Peyer's patch (tissue), 4 donors: ENCODE data around the gene PHKB.

Experiments used
- POLR2A ChIP-seq, 2 donors: fragments of 450-650 bp; IDR thresholded peaks; one replicate each; pipeline ENCODE4 v1.5.1; 2017; ENCODE audit warnings: antibody characterized with exemption in 2 of 2, mild to moderate bottlenecking in 2 of 2, moderate library complexity in 2 of 2
- TF ChIP-seq, protein P1 (sequence below), 6 experiments: fragments of 450-650 bp in 4 of 6; fragments of 200-600 bp in 2 of 6; sonication (generic) in 1 of 6; IDR thresholded peaks; one replicate each; pipeline ENCODE4 v1.5.1; 2017 to 2019; ENCODE audit warnings: antibody characterized with exemption in 6 of 6, mild to moderate bottlenecking in 3 of 6, moderate library complexity in 1 of 6

DNA sequence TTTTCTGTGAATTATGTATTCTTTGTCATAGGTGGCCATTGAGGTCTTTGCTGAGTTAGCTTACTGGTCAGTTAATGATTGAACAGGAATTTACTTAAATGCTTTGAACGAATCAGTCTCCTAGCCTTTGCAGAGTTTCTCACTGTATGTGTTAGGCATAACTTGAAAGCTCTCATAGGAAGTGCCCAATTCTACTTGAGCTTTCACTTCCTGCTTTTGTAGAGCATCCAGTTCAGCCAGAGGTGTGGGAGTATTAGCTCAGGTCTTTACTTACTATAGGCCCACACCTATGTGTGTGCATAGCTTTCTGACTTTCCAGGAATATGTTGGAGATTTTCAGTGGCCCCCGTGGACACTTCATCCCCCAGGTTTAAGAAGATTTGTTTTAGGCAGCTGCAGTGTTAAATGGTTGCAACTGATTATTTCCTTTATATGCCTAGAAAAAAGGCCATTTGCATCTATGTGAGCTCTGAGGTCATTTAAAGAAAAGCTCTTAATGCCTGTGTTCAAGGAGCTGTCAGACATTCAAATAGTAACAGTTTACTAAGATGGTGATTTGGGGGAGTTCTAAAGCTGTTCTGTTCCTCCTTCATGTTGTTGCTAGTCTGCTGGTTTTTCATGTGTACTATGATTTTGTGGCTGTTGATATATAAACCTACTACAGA is 62.3 kb downstream of the PHKB start:
- TF ChIP-seq, protein P1, sequence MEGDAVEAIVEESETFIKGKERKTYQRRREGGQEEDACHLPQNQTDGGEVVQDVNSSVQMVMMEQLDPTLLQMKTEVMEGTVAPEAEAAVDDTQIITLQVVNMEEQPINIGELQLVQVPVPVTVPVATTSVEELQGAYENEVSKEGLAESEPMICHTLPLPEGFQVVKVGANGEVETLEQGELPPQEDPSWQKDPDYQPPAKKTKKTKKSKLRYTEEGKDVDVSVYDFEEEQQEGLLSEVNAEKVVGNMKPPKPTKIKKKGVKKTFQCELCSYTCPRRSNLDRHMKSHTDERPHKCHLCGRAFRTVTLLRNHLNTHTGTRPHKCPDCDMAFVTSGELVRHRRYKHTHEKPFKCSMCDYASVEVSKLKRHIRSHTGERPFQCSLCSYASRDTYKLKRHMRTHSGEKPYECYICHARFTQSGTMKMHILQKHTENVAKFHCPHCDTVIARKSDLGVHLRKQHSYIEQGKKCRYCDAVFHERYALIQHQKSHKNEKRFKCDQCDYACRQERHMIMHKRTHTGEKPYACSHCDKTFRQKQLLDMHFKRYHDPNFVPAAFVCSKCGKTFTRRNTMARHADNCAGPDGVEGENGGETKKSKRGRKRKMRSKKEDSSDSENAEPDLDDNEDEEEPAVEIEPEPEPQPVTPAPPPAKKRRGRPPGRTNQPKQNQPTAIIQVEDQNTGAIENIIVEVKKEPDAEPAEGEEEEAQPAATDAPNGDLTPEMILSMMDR (IDR thresholded peaks at IDR 0.05), result no peak
- TF ChIP-seq POLR2A (IDR thresholded peaks at IDR 0.05), result no peak
